ENCODE measurements around the gene CBR3.

Gene CBR3

GRCh38 chr21:36186081-36186480 lies 51.2 kb downstream of the CBR3 start:
- CTCF ChIA-PET: interaction anchor here (1.5 to 1.8 kb wide), 2 partner anchors 23 to 25 kb away, joined by 4 to 12 read pairs; no protein-coding TSS in a partner anchor
- TF ChIP-seq, protein P1, sequence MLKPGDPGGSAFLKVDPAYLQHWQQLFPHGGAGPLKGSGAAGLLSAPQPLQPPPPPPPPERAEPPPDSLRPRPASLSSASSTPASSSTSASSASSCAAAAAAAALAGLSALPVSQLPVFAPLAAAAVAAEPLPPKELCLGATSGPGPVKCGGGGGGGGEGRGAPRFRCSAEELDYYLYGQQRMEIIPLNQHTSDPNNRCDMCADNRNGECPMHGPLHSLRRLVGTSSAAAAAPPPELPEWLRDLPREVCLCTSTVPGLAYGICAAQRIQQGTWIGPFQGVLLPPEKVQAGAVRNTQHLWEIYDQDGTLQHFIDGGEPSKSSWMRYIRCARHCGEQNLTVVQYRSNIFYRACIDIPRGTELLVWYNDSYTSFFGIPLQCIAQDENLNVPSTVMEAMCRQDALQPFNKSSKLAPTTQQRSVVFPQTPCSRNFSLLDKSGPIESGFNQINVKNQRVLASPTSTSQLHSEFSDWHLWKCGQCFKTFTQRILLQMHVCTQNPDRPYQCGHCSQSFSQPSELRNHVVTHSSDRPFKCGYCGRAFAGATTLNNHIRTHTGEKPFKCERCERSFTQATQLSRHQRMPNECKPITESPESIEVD (tag by site-specific recombination; IDR thresholded peaks at IDR 0.05): no peak
- no peak for TF ChIP-seq ZNF146 (tag by site-specific recombination; IDR thresholded peaks at IDR 0.05)
- TF ChIP-seq FEZF1 (tag by site-specific recombination; IDR thresholded peaks at IDR 0.05): no peak
- no peak for TF ChIP-seq ZNF514 (tag by site-specific recombination; IDR thresholded peaks at IDR 0.05)
- no peak for TF ChIP-seq ZNF155 (tag by site-specific recombination; IDR thresholded peaks at IDR 0.05)
- TF ChIP-seq ZNF10 (tag by site-specific recombination; IDR thresholded peaks at IDR 0.05): no peak
- TF ChIP-seq ZNF707 (tag by site-specific recombination; IDR thresholded peaks at IDR 0.05): no peak
- no peak for TF ChIP-seq TCF7L2 (IDR thresholded peaks at IDR 0.05; ENCODE audit: borderline replicate concordance, low read depth, low read length)
- no peak for TF ChIP-seq ZFHX2 (tag by site-specific recombination; conservative IDR thresholded peaks at IDR 0.05)
- TF ChIP-seq BCL11B (tag by site-specific recombination; IDR thresholded peaks at IDR 0.05; ENCODE audit: low read depth): no peak
- TF ChIP-seq GLIS2 (tag by site-specific recombination; IDR thresholded peaks at IDR 0.05): no peak
- no peak for TF ChIP-seq ZNF274 (IDR thresholded peaks at IDR 0.05; ENCODE audit: low read length)
- TF ChIP-seq ZNF274 (tag by site-specific recombination; IDR thresholded peaks at IDR 0.05; ENCODE audit: borderline replicate concordance): no peak
- TF ChIP-seq ZBTB17 (tag by site-specific recombination; IDR thresholded peaks at IDR 0.05): no peak
- H3K27ac ChIP-seq (ENCODE audit: extremely low read depth, low read depth, low read length): no peak overlapping the region
- POLR2A ChIA-PET: interaction anchor here (2.5 kb wide), 1 partner anchor 30 kb away, joined by 10 read pairs; no protein-coding TSS in a partner anchor
- no peaks in the 10 kb centered on the region for H3K36me3 ChIP-seq (ENCODE audit: control insufficient read depth in 2 of 2, insufficient read depth in 1 of 2, low read length in 2 of 2)
- peaks cover 11% of the 10 kb centered on the region for H3K4me1 ChIP-seq (ENCODE audit: control insufficient read depth, insufficient read depth, low read length)
- H3K9me3 ChIP-seq (ENCODE audit: control insufficient read depth, insufficient read depth, low read depth, low read length): no peaks in the 10 kb centered on the region
- H3K4me3 ChIP-seq (ENCODE audit: low read depth, low read length): no peak overlapping the region

DNA sequence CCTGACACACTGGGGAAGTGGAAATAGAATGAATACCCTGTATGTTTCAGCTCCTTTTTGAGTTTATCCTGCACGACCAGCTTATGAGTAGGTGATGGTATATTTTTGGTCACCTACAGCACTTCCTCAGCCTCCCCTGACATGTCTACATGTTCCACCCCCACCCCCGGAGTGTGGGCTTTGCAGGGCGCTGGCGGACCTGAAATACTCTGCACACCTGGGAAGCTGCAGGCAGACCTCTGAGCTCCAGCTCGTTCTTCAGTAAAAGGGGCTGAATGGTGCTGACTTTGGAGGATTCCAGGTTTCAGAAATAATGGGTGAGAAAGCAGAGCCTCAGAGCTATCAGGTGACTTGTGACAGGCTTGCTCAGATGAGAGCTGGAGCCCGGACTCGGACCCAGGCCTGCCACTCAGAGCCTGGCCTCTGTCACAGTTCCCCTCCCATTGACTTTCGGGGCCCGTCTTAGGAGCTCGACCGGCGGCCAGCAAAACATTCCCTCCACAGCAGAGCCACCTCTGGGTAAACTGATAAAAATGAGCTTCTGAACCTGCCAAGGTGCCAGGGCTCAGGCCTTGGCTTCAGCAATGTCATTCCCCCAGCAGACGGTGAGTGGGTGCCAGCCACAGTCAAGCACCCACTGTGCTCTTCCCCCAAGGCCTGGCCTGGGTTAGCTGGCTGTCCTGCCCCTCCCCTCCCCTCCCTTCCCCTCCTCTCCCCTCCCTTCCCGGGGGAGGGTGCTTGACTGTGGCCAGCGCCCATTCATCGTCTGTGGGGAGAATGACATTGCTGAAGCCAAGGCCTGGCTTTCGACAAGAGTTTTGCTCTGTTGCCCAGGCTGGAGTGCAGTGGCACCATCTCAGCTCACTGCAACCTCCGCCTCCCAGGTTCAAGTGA lies 51.9 kb downstream of the CBR3 start:
- H3K4me1 ChIP-seq (ENCODE audit: control insufficient read depth, insufficient read depth, low read length): peaks cover 11% of the 10 kb centered on the region
- H3K9me3 ChIP-seq (ENCODE audit: control insufficient read depth, insufficient read depth, low read depth, low read length): no peaks in the 10 kb centered on the region
- no peak overlapping the region for H3K4me3 ChIP-seq (ENCODE audit: low read depth, low read length)
- no peaks in the 10 kb centered on the region for H3K36me3 ChIP-seq (ENCODE audit: control insufficient read depth in 2 of 2, insufficient read depth in 1 of 2, low read length in 2 of 2)
- ChIA-PET CTCF (interaction anchor here (0.6 to 1.8 kb wide), 6 partner anchors 11 to 160 kb away, joined by 3 to 12 read pairs (median 4); no protein-coding TSS in a partner anchor), POLR2A (interaction anchor here (2.5 kb wide), 1 partner anchor 31 kb away, joined by 10 read pairs; no protein-coding TSS in a partner anchor)
- TF ChIP-seq ZNF830 (tag by site-specific recombination; IDR thresholded peaks at IDR 0.05; ENCODE audit: low read depth) (no peak), ZNF433 (tag by site-specific recombination; IDR thresholded peaks at IDR 0.05; ENCODE audit: low read depth) (no peak), ZNF155 (tag by site-specific recombination; IDR thresholded peaks at IDR 0.05) (no peak), ZNF792 (tag by site-specific recombination; IDR thresholded peaks at IDR 0.05) (no peak), KLF17 (tag by site-specific recombination; IDR thresholded peaks at IDR 0.05) (no peak), EGR2 (tag by site-specific recombination; IDR thresholded peaks at IDR 0.05; ENCODE audit: low read depth) (no peak), KLF16 (tag by site-specific recombination; IDR thresholded peaks at IDR 0.05) (no peak), ZNF624 (tag by site-specific recombination; IDR thresholded peaks at IDR 0.05) (no peak), ZNF558 (tag by site-specific recombination; IDR thresholded peaks at IDR 0.05) (no peak), ZNF670 (tag by site-specific recombination; IDR thresholded peaks at IDR 0.05; ENCODE audit: low read depth) (no peak), ZNF138 (tag by site-specific recombination; IDR thresholded peaks at IDR 0.05; ENCODE audit: borderline replicate concordance) (no peak), ZNF223 (tag by site-specific recombination; IDR thresholded peaks at IDR 0.05) (no peak), ZNF404 (tag by site-specific recombination; IDR thresholded peaks at IDR 0.05) (no peak), ZNF555 (tag by site-specific recombination; conservative IDR thresholded peaks at IDR 0.05) (no peak), ZFP41 (tag by site-specific recombination; IDR thresholded peaks at IDR 0.05; ENCODE audit: borderline replicate concordance) (no peak)
- TF ChIP-seq, protein P2, sequence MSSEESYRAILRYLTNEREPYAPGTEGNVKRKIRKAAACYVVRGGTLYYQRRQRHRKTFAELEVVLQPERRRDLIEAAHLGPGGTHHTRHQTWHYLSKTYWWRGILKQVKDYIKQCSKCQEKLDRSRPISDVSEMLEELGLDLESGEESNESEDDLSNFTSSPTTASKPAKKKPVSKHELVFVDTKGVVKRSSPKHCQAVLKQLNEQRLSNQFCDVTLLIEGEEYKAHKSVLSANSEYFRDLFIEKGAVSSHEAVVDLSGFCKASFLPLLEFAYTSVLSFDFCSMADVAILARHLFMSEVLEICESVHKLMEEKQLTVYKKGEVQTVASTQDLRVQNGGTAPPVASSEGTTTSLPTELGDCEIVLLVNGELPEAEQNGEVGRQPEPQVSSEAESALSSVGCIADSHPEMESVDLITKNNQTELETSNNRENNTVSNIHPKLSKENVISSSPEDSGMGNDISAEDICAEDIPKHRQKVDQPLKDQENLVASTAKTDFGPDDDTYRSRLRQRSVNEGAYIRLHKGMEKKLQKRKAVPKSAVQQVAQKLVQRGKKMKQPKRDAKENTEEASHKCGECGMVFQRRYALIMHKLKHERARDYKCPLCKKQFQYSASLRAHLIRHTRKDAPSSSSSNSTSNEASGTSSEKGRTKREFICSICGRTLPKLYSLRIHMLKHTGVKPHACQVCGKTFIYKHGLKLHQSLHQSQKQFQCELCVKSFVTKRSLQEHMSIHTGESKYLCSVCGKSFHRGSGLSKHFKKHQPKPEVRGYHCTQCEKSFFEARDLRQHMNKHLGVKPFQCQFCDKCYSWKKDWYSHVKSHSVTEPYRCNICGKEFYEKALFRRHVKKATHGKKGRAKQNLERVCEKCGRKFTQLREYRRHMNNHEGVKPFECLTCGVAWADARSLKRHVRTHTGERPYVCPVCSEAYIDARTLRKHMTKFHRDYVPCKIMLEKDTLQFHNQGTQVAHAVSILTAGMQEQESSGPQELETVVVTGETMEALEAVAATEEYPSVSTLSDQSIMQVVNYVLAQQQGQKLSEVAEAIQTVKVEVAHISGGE (tag by site-specific recombination; conservative IDR thresholded peaks at IDR 0.05; ENCODE audit: low read depth): no peak
- H3K27ac ChIP-seq (ENCODE audit: extremely low read depth, low read depth, low read length): no peak overlapping the region
